ENCODE results near the gene GNAO1.

- TF ChIP-seq POLR2A (IDR thresholded peaks at IDR 0.05) (no peak), CTCF (IDR thresholded peaks at IDR 0.05) (no peak)
Observed at GRCh38 chr16:56164636-56165035, 26.7 kb upstream of the GNAO1 start.
